HepG2 (cell line): ENCODE data around the gene SFXN5. TPM values are rescaled to one million over a fixed set of nuclear protein-coding genes. Genes with fewer than 3 reads are reported as not detected.

Source experiments
- AGO2 ChIP-seq: fragments of 200-400 bp; formaldehyde crosslinking; optimal IDR thresholded peaks from 2 replicates; pipeline ENCODE3; 2017; ENCODE audit warnings: mild to moderate bottlenecking, low read depth, low read length, moderate library complexity
- AHR ChIP-seq: IDR thresholded peaks from 2 replicates; pipeline ENCODE4 v1.6.1; 2018; ENCODE audit warnings: missing genetic modification reagents, missing compliant biosample characterization
- EED ChIP-seq: sonication (generic); formaldehyde crosslinking; IDR thresholded peaks from 2 replicates; pipeline ENCODE4 v1.5.0; 2020; ENCODE audit warnings: mild to moderate bottlenecking, missing genetic modification reagents
- GRHL1 ChIP-seq: sonication (generic); formaldehyde crosslinking; conservative IDR thresholded peaks from 2 replicates; pipeline ENCODE4 v1.8.0; 2022; ENCODE audit warnings: missing genetic modification reagents
- GTF3A ChIP-seq: sonication (generic); formaldehyde crosslinking; conservative IDR thresholded peaks from 2 replicates; pipeline ENCODE4 v1.4.0; 2020; ENCODE audit warnings: mild to moderate bottlenecking, missing genetic modification reagents
- HDAC2 ChIP-seq: sonication (generic); formaldehyde crosslinking; IDR thresholded peaks from 2 replicates; pipeline ENCODE4 v1.4.0; 2020; ENCODE audit warnings: missing genetic modification reagents
- HIC2 ChIP-seq: sonication (generic); formaldehyde crosslinking; IDR thresholded peaks from 2 replicates; pipeline ENCODE4 v1.9.0; 2022; ENCODE audit warnings: low read depth, missing genetic modification reagents
- IKZF4 ChIP-seq: sonication (generic); formaldehyde crosslinking; IDR thresholded peaks from 2 replicates; pipeline ENCODE4 v1.5.1; 2020; ENCODE audit warnings: borderline replicate concordance, mild to moderate bottlenecking, low read depth, missing genetic modification reagents; ENCODE audit errors: not compliant biosample characterization
- JUNB ChIP-seq: sonication (generic); formaldehyde crosslinking; IDR thresholded peaks from 2 replicates; pipeline ENCODE4 v1.8.0; 2022; ENCODE audit warnings: missing genetic modification reagents, mild to moderate bottlenecking, borderline replicate concordance
- KLF6 ChIP-seq: IDR thresholded peaks from 2 replicates; pipeline ENCODE4 v1.8.0; 2016; ENCODE audit warnings: missing biosample characterization, missing genetic modification reagents
- KMT2B ChIP-seq: IDR thresholded peaks from 2 replicates; pipeline ENCODE4 v1.6.1; 2016; ENCODE audit warnings: missing genetic modification reagents, missing compliant biosample characterization
- MIER2 ChIP-seq: IDR thresholded peaks from 2 replicates; pipeline ENCODE4 v1.6.1; 2016; ENCODE audit warnings: missing biosample characterization, missing genetic modification reagents
- MTERF4 ChIP-seq: sonication (generic); formaldehyde crosslinking; IDR thresholded peaks from 2 replicates; pipeline ENCODE4 v1.8.0; 2023; ENCODE audit warnings: mild to moderate bottlenecking, missing genetic modification reagents
- MYC ChIP-seq: sonication (generic); formaldehyde crosslinking; IDR thresholded peaks from 2 replicates; pipeline ENCODE4 v1.9.0; 2021; ENCODE audit warnings: missing genetic modification reagents, borderline replicate concordance
- PTBP1 ChIP-seq: fragments of 200-400 bp; formaldehyde crosslinking; IDR thresholded peaks from 2 replicates; pipeline ENCODE4 v1.6.1; 2018; ENCODE audit warnings: low read length, low read depth; ENCODE audit not compliant: poor library complexity, severe bottlenecking
- RBFOX2 ChIP-seq: fragments of 200-400 bp; formaldehyde crosslinking; IDR thresholded peaks from 2 replicates; pipeline ENCODE4 v1.6.1; 2017; ENCODE audit warnings: low read depth, mild to moderate bottlenecking, low read length
- REPIN1 ChIP-seq: sonication (generic); formaldehyde crosslinking; IDR thresholded peaks from 2 replicates; pipeline ENCODE4 v1.8.0; 2022; ENCODE audit warnings: missing genetic modification reagents, low read depth, mild to moderate bottlenecking, borderline replicate concordance
- ZNF225 ChIP-seq: sonication (generic); formaldehyde crosslinking; IDR thresholded peaks from 2 replicates; pipeline ENCODE4 v1.4.0; 2020; ENCODE audit warnings: mild to moderate bottlenecking, missing genetic modification reagents
- ZNF232 ChIP-seq: sonication (generic); formaldehyde crosslinking; IDR thresholded peaks from 2 replicates; pipeline ENCODE4 v1.4.0; 2020; ENCODE audit warnings: missing genetic modification reagents, borderline replicate concordance
- ZNF260 ChIP-seq: sonication (generic); formaldehyde crosslinking; IDR thresholded peaks from 2 replicates; pipeline ENCODE4 v1.4.0; 2020; ENCODE audit warnings: missing genetic modification reagents, low read depth, mild to moderate bottlenecking, borderline replicate concordance
- ZNF275 ChIP-seq: sonication (generic); formaldehyde crosslinking; IDR thresholded peaks from 2 replicates; pipeline ENCODE4 v1.8.0; 2022; ENCODE audit warnings: missing genetic modification reagents, mild to moderate bottlenecking, inconsistent platforms, borderline replicate concordance
- ZNF326 ChIP-seq: sonication (generic); formaldehyde crosslinking; IDR thresholded peaks from 2 replicates; pipeline ENCODE4 v1.4.0; 2020; ENCODE audit warnings: missing genetic modification reagents, borderline replicate concordance
- ZNF335 ChIP-seq: sonication (generic); formaldehyde crosslinking; IDR thresholded peaks from 2 replicates; pipeline ENCODE4 v1.4.0; 2020; ENCODE audit warnings: missing genetic modification reagents
- ZZZ3 ChIP-seq: sonication (generic); formaldehyde crosslinking; IDR thresholded peaks from 2 replicates; pipeline ENCODE4 v1.4.0; 2020; ENCODE audit warnings: missing genetic modification reagents, mild to moderate bottlenecking, borderline replicate concordance
- polyA plus RNA-seq, 8 experiments: library from polyadenylated mRNA; depleted of rRNA in 3 of 8; stranded (reverse) in 7 of 8; unstranded in 1 of 8; fragments of >200 nt; fragmentation: Illumina TruSeq in 4 of 8; extraction: Trizol in 4 of 8; gene quantifications; 2 replicates each; pipeline versions ENCODE4 v1.2.1 to v1.2.3, GENCODE V29; 2011 to 2016; ENCODE audit warnings: low read depth in 4 of 8, missing spikeins in 1 of 8, mixed read lengths in 1 of 8; ENCODE audit not compliant: insufficient read depth in 1 of 8
- total RNA-seq, 5 experiments: library from RNA; depleted of rRNA; stranded (reverse); fragments of >200 nt; fragmentation: Illumina TruSeq; extraction: Trizol; gene quantifications; 2 replicates each; pipeline ENCODE4 v1.2.3, GENCODE V29; 2016; ENCODE audit warnings: low read depth in 1 of 5

The SFXN5 gene
- total and polyA plus RNA-seq, 2 of the 13 experiments (the other 11 are each of a cell fraction or from before 2014, with no cell fraction given) = 34.9 to 37.4 TPM

GRCh38 chr2:72915907-72916742, 155.4 kb downstream of the SFXN5 start (continued):
- 0 out of 2 replicates have a peak, but pooled peaks have one; percentile 54 for TF ChIP-seq HIC2 (CRISPR knock-in tag)
- TF ChIP-seq GRHL1 (CRISPR knock-in tag) = no peak
- no peak for TF ChIP-seq JUNB (CRISPR knock-in tag)
- TF ChIP-seq KLF6 = no peak
- TF ChIP-seq ZNF335 (CRISPR knock-in tag) = no peak
- TF ChIP-seq RBFOX2 = peak; percentile 60
- peak; percentile 53 for TF ChIP-seq HDAC2 (CRISPR knock-in tag)
- 0 out of 2 replicates have a peak, but pooled peaks have one; percentile 17 for TF ChIP-seq EED (CRISPR knock-in tag)
- TF ChIP-seq ZNF260 (CRISPR knock-in tag) = no peak
- TF ChIP-seq ZNF232 = no peak
- peak; percentile 86 for TF ChIP-seq IKZF4 (CRISPR knock-in tag)
- TF ChIP-seq GTF3A (CRISPR knock-in tag) = no peak
- peak; percentile 52; the same call in 1 of the 2 replicates for TF ChIP-seq KMT2B (CRISPR knock-in tag)
- TF ChIP-seq ZNF225 (CRISPR knock-in tag) = no peak
- TF ChIP-seq MIER2 (CRISPR knock-in tag) = no peak
- no peak; the same call in 1 of the 2 replicates for TF ChIP-seq ZNF275 (CRISPR knock-in tag)
- TF ChIP-seq AHR (CRISPR knock-in tag) = no peak
- 0 out of 2 replicates have a peak, but pooled peaks have one; percentile 62 for TF ChIP-seq ZZZ3
- TF ChIP-seq MYC = peak; percentile 72; the same call in 1 of the 2 replicates
- TF ChIP-seq ZNF326 (CRISPR knock-in tag) = no peak
- peak; percentile 52 for TF ChIP-seq AGO2
- no peak for TF ChIP-seq MTERF4 (CRISPR knock-in tag)
- TF ChIP-seq REPIN1 (CRISPR knock-in tag) = peak; percentile 56
- TF ChIP-seq PTBP1 = peak; percentile 32
